Adipose tissue (tissue), 3 donors: ENCODE data around the gene EMP3. TPM values are rescaled to one million over a fixed set of nuclear protein-coding genes. Genes with fewer than 3 reads are reported as not detected.

ENCODE experiments used
- H3K27ac ChIP-seq: one replicate; pipeline ENCODE4 v1.5.1; 2013; ENCODE audit warnings: low read depth, low read length
- WGBS, 3 donors: extraction: QIAGEN DNeasy Blood & Tissue Kit; methylation state at CpG; one replicate each; pipeline ENCODE4 v1.1.7; 2013; 5-methylcytosine and 5-hydroxymethylcytosine counted together
- polyA plus RNA-seq, 3 donors: library from polyadenylated mRNA; stranded (reverse); fragments of 200-250 nt; gene quantifications; one replicate each; pipeline ENCODE4 v1.2.3, GENCODE V29; 2013
- donor health status: healthy with polysubstance abuse.
- donor health status: Bipolar disorder and iron deficiency.
- donor health status: healthy.

The EMP3 gene
- polyA plus RNA-seq, 3 donors, result 8.6 to 115 (median 89.1) TPM

DNA sequence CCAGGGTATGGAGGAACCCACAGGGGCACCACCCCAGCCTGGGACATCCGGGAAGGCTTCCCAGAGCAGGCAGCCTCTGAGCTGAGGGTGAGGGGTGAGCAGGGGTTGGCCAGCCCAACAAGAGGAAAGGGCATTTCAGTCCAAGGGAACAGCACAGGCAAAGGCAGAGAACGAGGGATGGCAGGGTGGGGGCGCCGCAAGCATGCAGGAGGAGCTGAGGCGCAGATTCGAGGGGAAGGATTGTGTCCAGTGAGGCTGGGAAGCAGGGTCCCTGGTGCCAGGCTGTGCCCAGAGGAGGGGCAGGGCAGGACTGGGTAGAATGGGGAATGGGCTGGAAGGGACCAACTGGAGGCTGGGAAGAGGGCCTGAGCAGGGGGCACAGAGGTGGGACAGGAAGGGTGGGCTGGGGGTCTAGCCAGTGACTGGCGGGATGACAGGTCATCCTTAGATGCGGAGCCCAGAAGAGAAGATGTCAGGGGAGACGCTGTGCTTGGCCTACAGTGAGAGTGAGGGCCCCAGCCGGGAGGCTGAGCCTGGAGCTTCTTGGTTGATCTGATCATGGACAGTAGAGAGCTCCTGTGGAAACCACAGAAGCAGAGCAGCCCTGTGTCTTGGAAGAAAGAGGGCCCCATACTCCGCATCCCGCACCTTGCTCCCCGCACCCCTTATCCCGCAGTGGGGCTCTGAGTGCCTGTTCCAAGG is 13.6 kb downstream of the EMP3 start:
- 87 to 92% (median 92%) methylated on average over 14 of the region's 14 CpGs for WGBS, 3 donors
- H3K27ac ChIP-seq, result no peak overlapping the region

DNA sequence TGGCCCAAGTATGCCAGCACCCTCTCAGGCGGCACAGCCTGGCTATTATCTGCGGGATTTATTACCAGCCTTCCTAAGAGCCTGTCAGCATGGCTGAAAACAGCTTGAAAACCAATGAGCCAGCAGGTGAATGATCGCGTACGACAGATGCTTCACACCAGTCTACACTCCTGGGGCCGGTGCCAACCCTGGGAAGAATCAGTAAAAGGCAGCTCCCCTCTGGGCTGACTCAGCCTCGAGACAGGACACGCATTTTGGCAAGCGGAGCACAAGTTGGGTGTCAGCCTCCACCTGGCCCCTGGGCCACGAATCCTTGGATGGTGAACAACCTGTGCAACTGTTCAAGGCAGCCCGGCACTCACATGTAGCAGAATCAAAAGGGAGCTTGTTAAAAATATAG is 15.6 kb downstream of the EMP3 start:
- H3K27ac ChIP-seq, result no peak overlapping the region
- WGBS, 3 donors, result 90 to 91% (median 90%) methylated on average over 11 of the region's 11 CpGs

DNA sequence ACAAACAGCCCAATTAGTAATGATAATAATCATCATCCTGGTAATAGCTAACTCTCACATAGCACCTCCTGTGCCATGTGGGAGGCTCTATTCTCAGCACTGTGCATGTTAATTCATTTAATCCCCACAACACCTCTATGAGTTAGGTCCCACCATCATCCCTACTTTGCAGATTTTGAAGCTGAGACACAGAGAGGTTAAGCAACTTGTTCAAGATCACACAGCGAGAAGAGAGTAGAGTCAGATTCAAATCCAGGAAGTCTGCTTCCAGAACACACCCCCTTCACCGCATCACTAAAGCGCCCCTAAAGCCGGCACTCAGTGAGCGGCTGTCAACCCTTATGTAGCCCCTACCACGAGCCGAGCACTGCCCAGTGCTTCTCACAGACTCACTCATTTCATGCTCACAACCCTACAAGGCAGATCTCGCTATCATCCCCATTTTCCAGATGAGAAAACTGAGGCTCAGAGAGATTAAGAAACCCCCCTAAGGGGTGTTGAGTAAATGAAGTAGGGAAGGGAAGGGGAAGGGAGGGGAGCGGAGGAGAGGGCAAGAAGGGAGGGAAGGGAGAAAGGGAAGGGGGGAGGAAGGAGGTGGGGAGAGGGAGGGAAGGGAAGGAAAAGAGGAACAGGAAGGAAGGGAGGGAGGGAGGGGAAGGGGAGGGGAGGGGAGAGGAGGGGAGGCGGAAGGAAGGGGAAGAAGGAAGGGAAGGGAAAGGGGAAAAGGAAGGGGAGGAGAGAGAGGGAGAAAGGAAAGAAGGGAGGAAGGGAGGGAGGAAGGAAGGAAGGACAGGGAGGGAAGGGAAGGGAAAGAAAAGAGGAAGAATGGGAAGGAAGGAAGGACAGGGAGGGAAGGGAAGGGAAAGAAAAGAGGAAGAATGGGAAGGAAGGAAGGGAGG is 16.4 kb downstream of the EMP3 start:
- no peak overlapping the region for H3K27ac ChIP-seq
- 94 to 96% (median 94%) methylated on average over 10 of the region's 10 CpGs for WGBS, 3 donors

DNA sequence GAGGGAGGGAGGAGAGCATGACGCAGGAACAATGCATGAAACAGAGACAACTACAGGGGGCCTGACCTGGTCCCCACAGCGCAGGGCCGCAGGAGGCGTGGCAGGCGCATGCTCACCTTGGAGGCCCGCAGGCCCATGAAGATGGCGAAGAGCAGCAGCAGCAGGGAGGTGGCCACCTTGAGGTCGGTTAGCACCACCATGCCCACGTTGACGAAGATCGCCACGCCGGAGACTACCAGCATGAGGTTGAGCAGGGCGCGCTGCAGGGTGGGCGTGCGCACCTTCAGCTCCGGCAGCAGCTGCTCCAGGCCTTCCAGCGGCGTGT is 17.0 kb downstream of the EMP3 start:
- whole genome bisulfite sequencing, 3 donors, result 89 to 92% (median 90%) methylated on average over 20 of the region's 20 CpGs
- H3K27ac ChIP-seq, result no peak overlapping the region

DNA sequence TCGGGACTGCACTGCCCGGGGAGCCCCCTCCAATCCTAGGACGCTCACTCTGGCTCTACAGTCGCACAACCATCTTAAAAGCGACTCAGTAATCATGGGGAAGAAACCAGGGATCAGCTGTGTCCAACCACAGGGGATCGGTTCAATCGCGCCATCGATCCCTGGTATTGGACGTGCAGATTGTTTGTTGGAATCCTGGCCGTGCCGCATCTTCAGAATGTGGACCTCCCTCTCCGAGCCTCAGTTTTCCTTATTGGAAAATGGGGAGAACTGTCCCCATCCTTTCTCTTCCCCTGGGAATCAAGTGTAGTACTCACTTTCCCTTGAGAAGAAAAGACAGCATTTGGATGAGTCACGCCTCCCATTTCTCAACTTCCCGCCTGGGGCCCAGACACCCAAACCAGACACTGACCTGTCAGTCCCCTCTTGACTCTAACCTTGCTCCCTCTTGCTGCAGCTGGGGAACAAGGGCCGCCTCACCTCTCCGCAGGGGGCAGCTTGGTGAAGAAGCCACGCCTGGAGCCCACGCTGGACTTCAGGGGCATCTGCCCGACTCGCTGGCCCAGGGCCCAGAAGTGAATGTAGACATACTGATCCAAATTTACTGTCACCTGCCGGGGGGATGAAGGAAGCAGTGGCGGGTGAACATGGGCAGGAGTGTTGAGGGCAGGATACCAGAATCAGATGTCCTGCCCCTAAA is 17.6 kb downstream of the EMP3 start:
- 93 to 94% (median 93%) methylated on average over 23 of the region's 23 CpGs for WGBS, 3 donors
- no peak overlapping the region for H3K27ac ChIP-seq

DNA sequence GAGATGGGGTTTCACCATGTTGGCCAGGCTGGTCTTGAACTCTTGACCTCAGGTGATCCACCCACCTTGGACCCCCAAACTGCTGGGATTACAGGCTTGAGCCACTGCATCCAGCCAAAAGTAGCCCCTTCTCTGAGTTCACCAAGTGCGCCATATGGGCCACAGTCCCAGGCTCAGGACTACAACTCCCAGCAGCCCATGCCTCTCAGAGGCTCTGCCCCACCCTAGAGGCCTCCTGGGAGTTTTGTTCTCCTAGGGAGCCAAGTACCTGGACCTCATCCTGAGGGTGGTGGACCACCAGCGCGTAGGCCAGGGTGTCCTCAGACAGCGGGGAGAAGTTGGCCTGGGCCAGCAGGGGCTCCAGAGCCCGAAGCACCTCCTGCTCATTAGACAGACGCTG is 19.5 kb downstream of the EMP3 start:
- 97 to 99% (median 98%) methylated on average over 6 of the region's 6 CpGs for WGBS, 3 donors

DNA sequence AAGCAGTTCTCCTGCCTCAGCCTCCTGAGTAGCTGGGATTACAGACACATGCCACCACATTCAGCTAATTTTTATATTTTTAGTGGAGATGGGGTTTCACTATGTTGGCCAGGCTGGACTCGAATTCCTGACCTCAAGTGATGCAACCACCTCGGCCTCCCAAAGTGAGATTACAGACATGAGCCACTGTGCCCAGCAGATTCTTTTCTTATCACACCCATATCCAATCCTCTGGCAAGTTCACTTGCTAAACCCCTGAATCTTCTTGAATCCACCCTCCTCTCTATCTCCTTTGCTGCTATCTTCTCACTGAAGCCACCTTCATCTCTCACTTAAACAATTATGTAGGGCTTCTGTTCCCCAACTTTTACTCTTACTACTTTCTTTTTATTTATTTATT is 20.8 kb downstream of the EMP3 start:
- 71 to 95% (median 82%) methylated on average over 2 of the region's 2 CpGs for WGBS, 3 donors
- no peak overlapping the region for H3K27ac ChIP-seq

More for the DNA sequence above, 19.5 kb downstream of the EMP3 start:
- H3K27ac ChIP-seq, result no peak overlapping the region

DNA sequence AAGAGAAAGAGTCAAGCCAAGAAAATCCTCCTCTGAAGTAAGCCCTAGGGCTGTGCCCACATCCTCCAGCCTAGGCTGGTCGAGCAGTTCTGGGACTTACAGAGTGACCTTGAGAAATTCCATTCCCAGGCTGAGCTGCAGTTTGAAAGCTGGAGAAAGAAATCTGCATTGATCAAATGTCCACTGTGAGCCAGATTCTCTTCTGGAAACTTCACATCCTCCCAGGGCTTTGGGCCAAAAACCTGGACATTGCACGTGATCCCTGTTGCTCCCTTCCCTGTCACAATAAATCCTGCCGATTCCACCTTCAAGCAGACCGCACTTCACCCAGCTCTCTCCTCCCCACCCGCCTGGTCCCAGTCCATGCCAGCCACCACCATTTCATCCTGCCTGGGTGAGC is 22.7 kb downstream of the EMP3 start:
- WGBS, 3 donors, result 18 to 65% (median 65%) methylated on average over 5 of the region's 5 CpGs

DNA sequence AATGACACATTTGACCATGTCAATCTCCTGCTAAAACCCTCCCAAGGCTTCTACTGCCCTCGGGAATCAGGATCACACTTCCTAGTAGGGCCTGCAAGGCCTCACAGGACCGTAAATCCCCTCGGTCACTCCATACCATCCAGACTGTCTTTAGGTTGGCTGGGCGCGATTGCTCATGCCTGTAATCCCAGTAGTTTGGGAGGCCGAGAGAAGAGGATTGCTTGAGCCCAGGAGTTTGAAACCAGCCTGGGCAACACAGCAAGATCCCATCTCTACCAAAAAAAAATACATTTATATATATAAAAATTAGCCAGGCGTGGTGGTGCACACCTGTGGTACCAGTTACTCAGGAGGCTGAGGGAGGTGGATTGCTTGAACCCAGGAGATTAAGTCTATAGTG is 23.4 kb downstream of the EMP3 start:
- 89 to 92% (median 90%) methylated on average over 7 of the region's 7 CpGs for WGBS, 3 donors
- no peak overlapping the region for H3K27ac ChIP-seq

More for the DNA sequence above, 22.7 kb downstream of the EMP3 start:
- no peak overlapping the region for H3K27ac ChIP-seq

DNA sequence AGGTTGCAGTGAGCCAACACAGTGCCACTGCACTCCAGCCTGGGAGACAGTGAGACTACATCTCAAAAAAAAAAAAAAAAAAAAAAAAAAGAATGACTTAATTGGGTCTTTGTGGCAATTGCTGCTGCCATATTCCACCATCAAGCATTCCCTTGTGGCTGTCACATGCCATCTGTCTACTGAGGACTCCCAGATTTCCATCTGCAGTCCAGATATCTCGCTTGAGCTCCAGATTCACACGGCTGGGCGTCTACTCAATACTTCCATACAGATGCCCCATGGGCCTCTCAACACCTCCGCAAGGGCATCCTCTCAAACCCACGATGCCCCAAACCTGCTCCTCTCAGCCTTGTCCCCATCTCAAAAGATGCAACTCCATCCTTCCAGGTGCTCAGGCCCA is 25.5 kb downstream of the EMP3 start:
- 91 to 97% (median 93%) methylated on average over 5 of the region's 5 CpGs for WGBS, 3 donors
- no peak overlapping the region for H3K27ac ChIP-seq

DNA sequence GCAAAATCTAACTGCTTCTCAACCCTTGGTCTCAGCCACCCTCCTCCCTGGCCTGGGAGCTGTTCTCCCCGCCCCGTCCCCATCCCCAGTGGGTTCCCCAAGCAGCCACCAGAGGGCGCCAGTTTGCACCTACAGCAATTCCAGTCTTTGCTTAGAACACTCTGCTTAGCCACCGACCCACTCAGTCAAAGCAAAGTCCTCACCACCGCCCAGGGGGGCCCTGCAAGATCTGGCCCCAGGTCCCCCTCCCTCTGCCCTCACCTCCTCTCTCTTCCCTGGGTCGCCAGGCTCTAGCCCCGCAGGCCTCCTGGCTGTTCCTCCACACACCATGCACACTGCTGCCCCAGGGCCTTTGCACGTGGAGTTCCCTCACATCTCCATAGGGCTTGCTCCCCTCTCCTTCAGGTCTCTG is 26.0 kb downstream of the EMP3 start:
- H3K27ac ChIP-seq, result no peak overlapping the region
- 44 to 51% (median 45%) methylated on average over 8 of the region's 8 CpGs for WGBS, 3 donors

DNA sequence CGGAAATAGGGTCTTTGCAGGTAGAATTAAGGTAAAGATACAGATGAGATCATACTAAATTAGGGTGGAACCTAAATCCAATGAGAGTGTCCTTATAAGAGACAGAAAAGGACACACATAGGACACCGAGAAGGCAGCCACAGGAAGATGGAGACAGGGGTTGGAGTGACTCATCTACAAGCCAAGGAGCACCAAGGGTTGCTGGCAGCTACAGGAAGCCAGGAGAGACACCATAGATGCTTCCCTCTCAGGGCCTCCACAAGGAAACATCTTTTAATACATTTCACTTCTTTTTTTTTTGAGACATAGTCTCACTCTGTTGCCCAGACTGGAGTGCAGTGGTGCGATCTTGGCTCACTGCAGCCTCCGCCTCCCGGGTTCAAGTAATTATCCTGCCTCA is 28.3 kb downstream of the EMP3 start:
- 87 to 92% (median 89%) methylated on average over 5 of the region's 5 CpGs for WGBS, 3 donors
- H3K27ac ChIP-seq, result no peak overlapping the region

DNA sequence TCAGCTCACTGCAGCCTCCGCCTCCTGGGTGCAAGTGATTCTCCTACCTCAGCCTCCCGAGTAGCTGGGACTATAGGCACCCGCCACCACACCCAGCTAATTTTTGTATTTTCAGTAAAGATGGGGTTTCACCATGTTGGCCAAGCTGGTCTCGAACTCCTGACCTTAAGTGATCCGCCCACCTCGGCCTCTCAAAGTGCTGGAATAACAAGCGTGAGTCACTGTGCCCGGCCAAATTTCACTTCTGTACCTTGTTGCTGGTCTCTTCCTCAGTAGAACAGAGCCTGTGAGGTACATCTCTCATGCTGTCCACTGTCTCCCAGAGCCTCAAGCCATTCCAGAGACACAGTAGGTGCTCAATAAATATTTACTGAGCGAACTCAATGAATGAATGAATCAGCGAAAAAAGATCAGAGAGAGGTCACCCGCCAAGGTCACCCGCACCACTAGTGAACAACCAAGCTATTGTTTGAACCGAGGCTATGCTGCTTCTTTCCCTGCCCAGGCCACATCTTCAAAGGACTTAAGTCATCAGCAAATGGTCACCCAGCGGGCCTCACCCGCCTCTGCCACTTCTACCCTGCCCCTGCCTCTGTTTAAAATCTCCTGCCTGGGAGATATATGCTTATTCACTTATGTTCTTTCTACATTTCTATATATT is 29.1 kb downstream of the EMP3 start:
- H3K27ac ChIP-seq, result no peak overlapping the region
- 81 to 93% (median 89%) methylated on average over 15 of the region's 15 CpGs for WGBS, 3 donors

DNA sequence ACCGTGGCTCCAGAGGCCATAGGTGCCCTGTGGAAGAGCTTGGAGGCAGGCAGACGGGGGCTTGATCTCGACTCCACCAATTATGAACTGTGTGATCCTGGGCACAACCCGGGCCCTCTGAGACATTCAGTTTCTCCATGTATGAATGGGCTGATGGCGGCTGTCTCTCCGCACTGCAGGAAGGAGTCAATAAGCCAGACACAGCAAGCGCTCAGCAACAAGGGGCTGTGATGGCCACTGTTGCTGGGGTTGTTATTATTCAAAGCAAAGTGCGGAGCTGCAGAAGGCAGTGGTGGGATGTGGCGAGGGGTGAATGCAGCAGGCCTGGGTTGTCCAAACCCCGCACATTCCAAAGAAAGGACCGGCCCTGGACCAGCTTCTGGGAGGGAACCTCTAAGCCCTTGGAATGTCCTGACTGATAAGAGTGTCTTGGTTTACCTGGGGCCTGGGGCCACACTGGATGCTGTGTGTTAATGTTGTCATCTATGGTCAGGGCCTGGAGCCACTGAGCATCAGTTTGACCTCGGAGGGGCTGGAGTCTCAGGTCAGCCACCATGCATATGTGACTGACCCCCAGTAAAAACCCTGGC is 30.1 kb downstream of the EMP3 start:
- 86 to 91% (median 87%) methylated on average over 12 of the region's 12 CpGs for WGBS, 3 donors
- no peak overlapping the region for H3K27ac ChIP-seq

DNA sequence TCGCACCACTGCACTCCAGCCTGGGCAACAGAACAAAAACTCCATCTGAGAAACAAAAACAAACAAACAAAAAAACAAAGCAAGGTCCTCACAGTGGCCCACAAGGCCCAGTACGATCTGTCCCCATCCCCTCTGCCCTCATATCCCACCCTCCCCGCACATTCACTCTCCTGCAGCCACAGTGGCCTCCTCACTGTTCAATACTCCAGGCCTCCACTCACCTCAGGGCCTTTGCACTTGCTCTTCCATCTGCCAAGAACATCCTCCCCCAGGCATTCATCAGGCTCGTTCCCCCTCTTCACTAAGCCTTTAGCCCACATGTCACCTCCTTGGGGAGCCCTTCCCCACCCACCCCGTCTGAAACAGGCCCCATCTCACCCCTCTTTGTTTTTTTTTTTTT is 33.8 kb downstream of the EMP3 start:
- H3K27ac ChIP-seq, result no peak overlapping the region
- 90 to 96% (median 93%) methylated on average over 5 of the region's 5 CpGs for WGBS, 3 donors

DNA sequence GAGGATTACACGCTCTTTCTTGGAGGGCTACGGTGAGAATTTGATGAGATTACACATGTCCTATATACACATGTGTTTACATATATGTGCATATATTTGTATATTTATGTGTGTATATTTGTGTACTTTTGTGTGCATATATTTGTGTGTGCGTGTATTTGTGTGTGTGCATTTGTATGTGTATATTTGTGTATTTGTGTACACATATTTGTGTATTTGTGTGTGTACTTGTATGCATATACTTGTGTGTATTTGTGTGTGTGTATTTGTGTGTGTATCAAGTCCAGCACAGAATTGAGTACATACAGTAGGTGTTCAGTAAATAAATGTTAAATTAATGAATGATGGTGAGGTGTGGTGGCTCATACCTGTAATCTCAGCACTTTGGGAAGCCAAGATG is 36.6 kb downstream of the EMP3 start:
- 93 to 99% (median 96%) methylated on average over 3 of the region's 3 CpGs for WGBS, 3 donors
- H3K27ac ChIP-seq, result no peak overlapping the region

DNA sequence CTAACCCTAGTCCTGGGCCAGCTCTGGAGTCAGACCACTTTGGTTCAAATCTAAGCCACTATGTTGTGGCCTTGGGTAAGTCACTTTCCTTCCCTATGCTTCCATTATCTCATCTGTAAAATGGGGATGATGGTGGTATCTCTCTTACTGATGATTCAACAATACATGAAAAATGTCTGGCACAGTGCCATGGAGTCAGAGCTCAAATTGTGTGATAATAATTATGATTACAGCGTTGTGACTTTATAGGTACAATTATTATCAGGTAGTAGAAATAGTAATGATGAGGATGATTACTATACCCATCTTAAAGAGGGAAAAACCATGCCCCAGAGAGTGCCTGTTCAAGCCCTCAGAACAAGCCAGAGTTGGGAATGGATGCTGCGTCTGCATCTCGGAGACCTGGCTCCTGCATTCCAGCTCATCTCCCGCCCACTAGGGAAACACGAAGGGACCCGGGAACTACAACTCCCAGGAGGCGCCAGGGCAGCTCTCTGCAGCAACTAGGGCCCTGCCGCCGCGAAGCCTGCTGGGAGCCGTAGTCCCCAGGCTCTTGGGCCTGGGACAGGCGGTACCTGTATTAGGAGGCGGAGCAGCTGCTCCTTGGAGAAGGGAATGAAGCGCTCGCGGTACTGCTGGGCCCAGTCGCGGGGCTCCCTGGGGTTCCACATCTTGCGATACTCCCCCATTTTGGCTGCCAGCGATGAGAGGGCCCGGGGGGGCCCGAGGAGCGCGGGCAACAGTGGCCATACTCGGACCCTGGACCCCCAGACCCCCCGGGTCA is 37.6 kb downstream of the EMP3 start:
- 4 to 5% (median 4%) methylated on average over 26 of the region's 26 CpGs for WGBS, 3 donors
- H3K27ac ChIP-seq, result peak overlapping the region; percentile 9

DNA sequence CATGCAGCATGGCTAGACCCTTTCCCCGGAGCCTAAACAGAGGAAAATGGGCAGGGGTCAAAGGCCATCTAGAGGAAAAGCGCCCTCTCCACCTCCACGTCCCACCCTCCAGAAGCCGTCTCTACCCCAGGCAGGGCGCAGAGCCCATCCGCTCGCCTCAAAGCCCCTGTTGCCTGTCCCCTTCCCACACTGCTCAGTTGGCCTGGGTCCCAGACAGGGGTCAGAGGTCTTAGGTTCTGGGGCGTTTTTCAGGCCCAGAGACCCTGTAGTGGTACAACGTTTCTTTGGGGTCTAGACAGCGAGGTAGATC is 38.1 kb downstream of the EMP3 start:
- H3K27ac ChIP-seq, result peak overlapping the region; percentile 9
- 1 to 2% (median 2%) methylated on average over 10 of the region's 10 CpGs for WGBS, 3 donors
